HG03045 (cell line): ENCODE data around the gene IRAK2.

ENCODE experiments used
- ATAC-seq: cut with Tn5 transposase; IDR thresholded peaks from one replicate; pipeline ENCODE4 v1.9.1; 2021; ENCODE audit warnings: mild to moderate bottlenecking, moderate library complexity; ENCODE audit not compliant: unreplicated experiment

Gene IRAK2

GRCh38 chr3:10187944-10188343, 23.2 kb downstream of the IRAK2 start:
- no peak for ATAC-seq

- ATAC-seq, result no peak
Measured at GRCh38 chr3:10188804-10189556, 24.3 kb downstream of the IRAK2 start.

- no peak for ATAC-seq
Measured at GRCh38 chr3:10189557-10190354, 25.0 kb downstream of the IRAK2 start.

GRCh38 chr3:10192953-10193691, 28.4 kb downstream of the IRAK2 start:
- no peak for ATAC-seq

GRCh38 chr3:10193692-10194327, 29.1 kb downstream of the IRAK2 start:
- no peak for ATAC-seq

- ATAC-seq, result no peak
Measured at GRCh38 chr3:10194328-10195071, 29.8 kb downstream of the IRAK2 start.

GRCh38 chr3:10195366-10196089, 30.8 kb downstream of the IRAK2 start:
- no peak for ATAC-seq

GRCh38 chr3:10196389-10197052, 31.8 kb downstream of the IRAK2 start:
- ATAC-seq, result no peak

GRCh38 chr3:10198226-10198625, 33.5 kb downstream of the IRAK2 start:
- no peak for ATAC-seq

GRCh38 chr3:10198761-10199649, 34.3 kb downstream of the IRAK2 start:
- peak; percentile 72 for ATAC-seq

- no peak for ATAC-seq
Measured at GRCh38 chr3:10204921-10205320, 40.2 kb downstream of the IRAK2 start.

GRCh38 chr3:10205451-10206165, 40.9 kb downstream of the IRAK2 start:
- no peak for ATAC-seq

GRCh38 chr3:10206166-10206511, 41.4 kb downstream of the IRAK2 start:
- no peak for ATAC-seq

- ATAC-seq, result no peak
Measured at GRCh38 chr3:10213156-10213792, 48.6 kb downstream of the IRAK2 start.

- ATAC-seq, result no peak
Measured at GRCh38 chr3:10215578-10216368, 51.1 kb downstream of the IRAK2 start.

GRCh38 chr3:10217359-10217758, 52.6 kb downstream of the IRAK2 start:
- ATAC-seq, result no peak
